ENCODE measurements around the gene MS4A4E.

Gene MS4A4E

DNA sequence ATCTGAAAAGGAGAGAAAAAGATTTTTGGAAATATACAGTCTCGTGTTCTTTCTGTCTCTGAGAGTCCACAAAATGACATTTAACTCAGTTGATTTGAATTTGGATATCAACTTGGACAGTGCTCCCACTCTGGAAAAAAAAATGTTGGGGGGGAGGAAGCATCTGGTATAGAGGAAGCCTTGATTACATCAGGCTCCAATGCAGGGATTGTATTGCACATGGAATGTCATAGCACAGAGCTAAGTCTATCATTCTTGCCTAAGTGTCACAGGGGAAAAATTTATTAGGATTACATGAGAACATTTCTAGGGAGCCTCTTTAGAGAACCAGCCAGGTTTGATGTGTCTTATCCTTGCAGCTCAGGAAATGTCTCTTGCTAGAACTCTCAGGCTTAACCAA is 83.1 kb downstream of the MS4A4E start:
- TF ChIP-seq NFIC (IDR thresholded peaks at IDR 0.05) (no peak), EGR1 (IDR thresholded peaks at IDR 0.05) (no peak), TAF1 (IDR thresholded peaks at IDR 0.05; ENCODE audit: low read depth) (no peak), FOXM1 (IDR thresholded peaks at IDR 0.05; ENCODE audit: borderline replicate concordance, low read depth) (no peak), TCF12 (IDR thresholded peaks at IDR 0.05; ENCODE audit: low read depth) (no peak), ZBTB7A (IDR thresholded peaks at IDR 0.05; ENCODE audit: low read depth) (no peak), YY1 (IDR thresholded peaks at IDR 0.05; ENCODE audit: low read depth) (no peak), CEBPB (IDR thresholded peaks at IDR 0.05) (no peak), RAD21 (IDR thresholded peaks at IDR 0.05; ENCODE audit: low read depth) (no peak), TEAD4 (IDR thresholded peaks at IDR 0.05) (no peak), EP300 (IDR thresholded peaks at IDR 0.05; ENCODE audit: borderline replicate concordance) (no peak), CREB1 (IDR thresholded peaks at IDR 0.05; ENCODE audit: low read depth) (no peak)
- TF ChIP-seq, protein P1, sequence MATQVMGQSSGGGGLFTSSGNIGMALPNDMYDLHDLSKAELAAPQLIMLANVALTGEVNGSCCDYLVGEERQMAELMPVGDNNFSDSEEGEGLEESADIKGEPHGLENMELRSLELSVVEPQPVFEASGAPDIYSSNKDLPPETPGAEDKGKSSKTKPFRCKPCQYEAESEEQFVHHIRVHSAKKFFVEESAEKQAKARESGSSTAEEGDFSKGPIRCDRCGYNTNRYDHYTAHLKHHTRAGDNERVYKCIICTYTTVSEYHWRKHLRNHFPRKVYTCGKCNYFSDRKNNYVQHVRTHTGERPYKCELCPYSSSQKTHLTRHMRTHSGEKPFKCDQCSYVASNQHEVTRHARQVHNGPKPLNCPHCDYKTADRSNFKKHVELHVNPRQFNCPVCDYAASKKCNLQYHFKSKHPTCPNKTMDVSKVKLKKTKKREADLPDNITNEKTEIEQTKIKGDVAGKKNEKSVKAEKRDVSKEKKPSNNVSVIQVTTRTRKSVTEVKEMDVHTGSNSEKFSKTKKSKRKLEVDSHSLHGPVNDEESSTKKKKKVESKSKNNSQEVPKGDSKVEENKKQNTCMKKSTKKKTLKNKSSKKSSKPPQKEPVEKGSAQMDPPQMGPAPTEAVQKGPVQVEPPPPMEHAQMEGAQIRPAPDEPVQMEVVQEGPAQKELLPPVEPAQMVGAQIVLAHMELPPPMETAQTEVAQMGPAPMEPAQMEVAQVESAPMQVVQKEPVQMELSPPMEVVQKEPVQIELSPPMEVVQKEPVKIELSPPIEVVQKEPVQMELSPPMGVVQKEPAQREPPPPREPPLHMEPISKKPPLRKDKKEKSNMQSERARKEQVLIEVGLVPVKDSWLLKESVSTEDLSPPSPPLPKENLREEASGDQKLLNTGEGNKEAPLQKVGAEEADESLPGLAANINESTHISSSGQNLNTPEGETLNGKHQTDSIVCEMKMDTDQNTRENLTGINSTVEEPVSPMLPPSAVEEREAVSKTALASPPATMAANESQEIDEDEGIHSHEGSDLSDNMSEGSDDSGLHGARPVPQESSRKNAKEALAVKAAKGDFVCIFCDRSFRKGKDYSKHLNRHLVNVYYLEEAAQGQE (IDR thresholded peaks at IDR 0.05; ENCODE audit: low read depth), result no peak
- TF ChIP-seq, protein P2, sequence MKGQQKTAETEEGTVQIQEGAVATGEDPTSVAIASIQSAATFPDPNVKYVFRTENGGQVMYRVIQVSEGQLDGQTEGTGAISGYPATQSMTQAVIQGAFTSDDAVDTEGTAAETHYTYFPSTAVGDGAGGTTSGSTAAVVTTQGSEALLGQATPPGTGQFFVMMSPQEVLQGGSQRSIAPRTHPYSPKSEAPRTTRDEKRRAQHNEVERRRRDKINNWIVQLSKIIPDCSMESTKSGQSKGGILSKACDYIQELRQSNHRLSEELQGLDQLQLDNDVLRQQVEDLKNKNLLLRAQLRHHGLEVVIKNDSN (IDR thresholded peaks at IDR 0.05), result no peak

DNA sequence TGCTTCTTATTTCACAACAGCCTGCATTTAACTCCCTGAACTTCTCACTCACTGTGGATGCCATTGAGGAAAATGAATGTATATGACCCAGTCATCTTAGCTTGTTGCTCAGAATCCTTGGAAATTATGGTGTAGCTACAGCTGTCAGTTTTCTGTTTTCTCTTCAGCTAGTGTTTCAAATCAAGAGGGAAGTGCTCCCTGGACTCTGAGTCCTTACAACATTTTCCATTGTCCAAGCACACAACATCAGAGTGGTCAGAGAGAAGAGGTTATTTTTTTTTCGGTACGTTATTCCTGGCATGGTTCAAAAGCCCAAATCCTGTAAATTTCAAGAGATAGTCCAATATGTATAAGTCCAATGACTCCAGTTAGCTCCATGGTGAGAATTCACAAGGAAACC is 83.7 kb downstream of the MS4A4E start:
- no peak for TF ChIP-seq NFIC (IDR thresholded peaks at IDR 0.05)
- TF ChIP-seq EP300 (IDR thresholded peaks at IDR 0.05; ENCODE audit: borderline replicate concordance), result no peak
- TF ChIP-seq TCF12 (IDR thresholded peaks at IDR 0.05; ENCODE audit: low read depth), result no peak
- TF ChIP-seq FOXM1 (IDR thresholded peaks at IDR 0.05; ENCODE audit: borderline replicate concordance, low read depth), result no peak
- TF ChIP-seq, protein P2 (IDR thresholded peaks at IDR 0.05), result no peak
- TF ChIP-seq, protein P3, sequence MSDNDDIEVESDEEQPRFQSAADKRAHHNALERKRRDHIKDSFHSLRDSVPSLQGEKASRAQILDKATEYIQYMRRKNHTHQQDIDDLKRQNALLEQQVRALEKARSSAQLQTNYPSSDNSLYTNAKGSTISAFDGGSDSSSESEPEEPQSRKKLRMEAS (IDR thresholded peaks at IDR 0.05), result no peak

DNA sequence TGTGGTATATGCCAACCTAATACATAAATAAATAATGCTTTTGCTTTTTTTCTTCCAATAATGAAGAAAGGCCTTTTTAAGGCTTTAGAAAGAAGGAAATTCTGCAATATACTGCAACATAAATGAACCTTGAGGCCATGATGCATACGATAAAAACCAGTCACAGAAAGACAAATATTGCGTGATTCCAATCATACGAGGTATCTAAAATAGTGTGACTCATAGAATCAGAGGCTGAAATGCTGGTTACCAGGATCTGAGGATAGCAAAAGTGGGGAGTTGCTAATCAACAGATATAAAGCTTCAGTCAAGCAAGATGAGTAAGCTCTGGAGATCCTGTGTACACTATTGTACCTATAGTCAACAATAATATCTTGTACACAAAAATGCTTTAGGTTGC is 84.3 kb downstream of the MS4A4E start:
- TF ChIP-seq EGR1 (IDR thresholded peaks at IDR 0.05) (no peak), RAD21 (IDR thresholded peaks at IDR 0.05; ENCODE audit: low read depth) (no peak), CREB1 (IDR thresholded peaks at IDR 0.05; ENCODE audit: low read depth) (no peak), ZBTB7A (IDR thresholded peaks at IDR 0.05; ENCODE audit: low read depth) (no peak), TCF12 (IDR thresholded peaks at IDR 0.05; ENCODE audit: low read depth) (no peak), TAF1 (IDR thresholded peaks at IDR 0.05; ENCODE audit: low read depth) (no peak), YY1 (IDR thresholded peaks at IDR 0.05; ENCODE audit: low read depth) (no peak), NFIC (IDR thresholded peaks at IDR 0.05) (no peak), FOXM1 (IDR thresholded peaks at IDR 0.05; ENCODE audit: borderline replicate concordance, low read depth) (no peak), TEAD4 (IDR thresholded peaks at IDR 0.05) (no peak), CEBPB (IDR thresholded peaks at IDR 0.05) (no peak), EP300 (IDR thresholded peaks at IDR 0.05; ENCODE audit: borderline replicate concordance) (no peak)
- TF ChIP-seq, protein P3 (IDR thresholded peaks at IDR 0.05), result no peak
- TF ChIP-seq, protein P1 (IDR thresholded peaks at IDR 0.05; ENCODE audit: low read depth), result no peak
- TF ChIP-seq, protein P2 (IDR thresholded peaks at IDR 0.05), result no peak

DNA sequence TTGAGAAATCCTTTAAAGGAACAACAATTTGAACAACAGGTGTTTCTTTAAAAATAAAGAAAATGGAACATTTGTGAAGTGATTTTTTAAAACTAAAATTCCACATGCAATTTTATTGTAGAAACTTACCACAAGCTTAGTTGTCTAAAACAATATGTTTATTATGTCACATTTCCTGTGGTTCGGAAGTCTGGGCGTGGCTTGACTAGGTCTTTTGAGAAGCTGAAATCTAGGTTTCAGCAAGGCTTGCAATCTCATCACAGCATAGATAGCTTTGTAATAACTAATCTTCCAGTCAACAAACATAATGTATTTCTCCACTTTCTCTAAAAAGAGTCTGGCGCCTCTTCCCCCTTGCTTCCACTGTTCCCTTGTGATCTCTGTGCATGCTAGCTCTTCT is 87.0 kb downstream of the MS4A4E start:
- TF ChIP-seq TAF1 (IDR thresholded peaks at IDR 0.05; ENCODE audit: low read depth) (no peak), RAD21 (IDR thresholded peaks at IDR 0.05; ENCODE audit: low read depth) (no peak), EP300 (IDR thresholded peaks at IDR 0.05; ENCODE audit: borderline replicate concordance) (no peak), CREB1 (IDR thresholded peaks at IDR 0.05; ENCODE audit: low read depth) (no peak), TEAD4 (IDR thresholded peaks at IDR 0.05) (no peak), NFIC (IDR thresholded peaks at IDR 0.05) (no peak), EGR1 (IDR thresholded peaks at IDR 0.05) (no peak), TCF12 (IDR thresholded peaks at IDR 0.05; ENCODE audit: low read depth) (no peak), CEBPB (IDR thresholded peaks at IDR 0.05) (no peak), FOXM1 (IDR thresholded peaks at IDR 0.05; ENCODE audit: borderline replicate concordance, low read depth) (no peak), YY1 (IDR thresholded peaks at IDR 0.05; ENCODE audit: low read depth) (no peak), ZBTB7A (IDR thresholded peaks at IDR 0.05; ENCODE audit: low read depth) (no peak)
- TF ChIP-seq, protein P3 (IDR thresholded peaks at IDR 0.05), result no peak
- TF ChIP-seq, protein P1 (IDR thresholded peaks at IDR 0.05; ENCODE audit: low read depth), result no peak
- TF ChIP-seq, protein P2 (IDR thresholded peaks at IDR 0.05), result no peak
